Muscle layer of colon (tissue), 2 donors: ENCODE results near the gene LRRK1.

Experiments used
- H3K27ac ChIP-seq: one replicate; pipeline ENCODE4 v1.7.0; 2013; ENCODE audit warnings: low read depth, mild to moderate bottlenecking, low read length, moderate library complexity
- H3K27me3 ChIP-seq, 2 donors: one replicate each; pipeline ENCODE4 v1.7.0; 2013; ENCODE audit warnings: low read length in 2 of 2, mild to moderate bottlenecking in 2 of 2; ENCODE audit not compliant: insufficient read depth in 2 of 2, control insufficient read depth in 1 of 2
- H3K36me3 ChIP-seq: one replicate; pipeline ENCODE4 v1.7.0; 2013; ENCODE audit warnings: mild to moderate bottlenecking, low read length; ENCODE audit not compliant: insufficient read depth
- H3K4me1 ChIP-seq: one replicate; pipeline ENCODE4 v1.7.0; 2013; ENCODE audit warnings: mild to moderate bottlenecking, low read length; ENCODE audit not compliant: insufficient read depth
- H3K4me3 ChIP-seq, 2 donors: one replicate each; pipeline ENCODE4 v1.7.0; 2013; ENCODE audit warnings: low read length in 2 of 2, low read depth in 1 of 2, mild to moderate bottlenecking in 1 of 2, moderate library complexity in 1 of 2
- H3K9ac ChIP-seq: one replicate; pipeline ENCODE4 v1.7.0; 2013; ENCODE audit warnings: low read length
- H3K9me3 ChIP-seq: one replicate; pipeline ENCODE4 v1.7.0; 2013; ENCODE audit warnings: mild to moderate bottlenecking, low read length
- donor health status: abdominal sarcoma.
- donor health status: Adenocarcinoma of cecum.

The LRRK1 gene

GRCh38 chr15:100944244-100944895, 25.2 kb downstream of the LRRK1 start:
- peak overlapping the region; percentile 7 for H3K27ac ChIP-seq
- no peaks in the 10 kb centered on the region for H3K36me3 ChIP-seq
- no peak overlapping the region for H3K4me3 ChIP-seq
- H3K27me3 ChIP-seq, result no peaks in the 10 kb centered on the region
- no peaks in the 10 kb centered on the region for H3K9me3 ChIP-seq
- H3K4me1 ChIP-seq, result no peaks in the 10 kb centered on the region
- H3K9ac ChIP-seq, result no peak overlapping the region

GRCh38 chr15:100944986-100945385, 25.8 kb downstream of the LRRK1 start:
- H3K27ac ChIP-seq, result peak overlapping the region; percentile 7
- H3K4me1 ChIP-seq, result no peaks in the 10 kb centered on the region
- no peak overlapping the region for H3K4me3 ChIP-seq
- no peaks in the 10 kb centered on the region for H3K27me3 ChIP-seq
- no peaks in the 10 kb centered on the region for H3K9me3 ChIP-seq
- no peak overlapping the region for H3K9ac ChIP-seq
- no peaks in the 10 kb centered on the region for H3K36me3 ChIP-seq

DNA sequence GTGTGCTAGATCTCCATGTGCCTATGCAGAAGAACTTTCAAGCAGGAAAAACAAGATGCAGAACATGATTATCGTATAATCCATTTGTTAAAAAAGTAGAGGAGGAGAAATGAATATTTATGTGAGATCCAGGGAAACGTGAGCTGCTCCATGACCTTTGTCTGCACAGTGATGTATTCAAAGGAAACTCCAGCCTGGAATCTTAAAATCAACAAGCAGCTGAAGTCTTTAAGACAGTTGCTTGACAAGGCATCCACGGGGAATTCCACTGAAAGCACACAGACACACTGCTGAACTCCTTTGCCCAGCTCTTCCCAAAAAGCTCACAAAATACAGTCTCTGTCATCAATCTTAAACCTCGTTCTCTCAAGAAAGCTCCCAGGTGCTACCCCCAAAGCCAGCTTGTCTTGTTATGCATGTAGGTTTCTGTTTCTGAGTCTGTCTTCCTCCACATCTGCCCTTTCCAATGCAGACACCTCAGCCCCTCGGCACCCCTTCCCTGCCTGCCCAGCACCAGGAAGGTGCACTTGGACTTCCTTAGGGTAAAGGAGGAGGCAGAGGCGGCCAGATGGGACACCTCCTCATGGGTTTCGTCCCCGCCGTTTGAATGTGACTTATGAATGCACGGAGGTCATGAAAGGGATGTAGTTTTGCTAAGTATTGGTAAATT, 28.7 kb downstream of the LRRK1 start:
- no peak overlapping the region for H3K9ac ChIP-seq

GRCh38 chr15:100948430-100948762, 29.2 kb downstream of the LRRK1 start:
- H3K27ac ChIP-seq, result no peak overlapping the region
- no peak overlapping the region for H3K9ac ChIP-seq
- no peaks in the 10 kb centered on the region for H3K36me3 ChIP-seq
- H3K27me3 ChIP-seq, result no peaks in the 10 kb centered on the region
- H3K4me3 ChIP-seq, result no peak overlapping the region
- no peaks in the 10 kb centered on the region for H3K4me1 ChIP-seq
- H3K9me3 ChIP-seq, result no peaks in the 10 kb centered on the region

More for the DNA sequence above, 28.7 kb downstream of the LRRK1 start:
- Histone ChIP-seq H3K4me3 (no peak overlapping the region), H3K27me3 (no peaks in the 10 kb centered on the region), H3K9me3 (no peaks in the 10 kb centered on the region), H3K36me3 (no peaks in the 10 kb centered on the region), H3K27ac (no peak overlapping the region), H3K4me1 (no peaks in the 10 kb centered on the region)

DNA sequence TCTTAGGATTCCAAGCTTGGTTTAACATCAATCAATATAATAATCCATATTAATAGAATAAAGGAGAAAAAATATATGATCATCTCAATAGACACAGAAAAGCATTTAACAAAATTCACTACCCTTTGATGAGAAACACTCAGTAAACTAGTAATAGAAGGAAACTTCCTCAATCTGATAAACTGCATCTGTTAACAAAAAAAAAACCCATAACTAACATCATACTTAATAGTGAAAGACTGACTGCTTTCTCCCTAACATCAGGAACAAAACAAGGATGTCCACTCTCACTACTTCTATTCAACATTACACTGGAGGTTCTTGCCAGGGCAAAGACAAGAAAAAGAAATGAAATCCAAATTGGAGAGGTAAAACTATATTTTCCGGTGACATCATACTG, 30.5 kb downstream of the LRRK1 start:
- Histone ChIP-seq H3K9ac (no peak overlapping the region), H3K27ac (no peak overlapping the region), H3K27me3 (no peaks in the 10 kb centered on the region), H3K9me3 (no peaks in the 10 kb centered on the region), H3K4me1 (no peaks in the 10 kb centered on the region), H3K4me3 (no peak overlapping the region), H3K36me3 (no peaks in the 10 kb centered on the region)

- H3K36me3 ChIP-seq, result no peaks in the 10 kb centered on the region
- H3K9ac ChIP-seq, result no peak overlapping the region
- H3K27me3 ChIP-seq, result no peaks in the 10 kb centered on the region
- no peak overlapping the region for H3K4me3 ChIP-seq
- no peaks in the 10 kb centered on the region for H3K9me3 ChIP-seq
- no peaks in the 10 kb centered on the region for H3K4me1 ChIP-seq
- no peak overlapping the region for H3K27ac ChIP-seq
Observed at GRCh38 chr15:100951965-100952364, 32.8 kb downstream of the LRRK1 start.

GRCh38 chr15:100952566-100952965, 33.4 kb downstream of the LRRK1 start:
- Histone ChIP-seq H3K9ac (no peak overlapping the region), H3K36me3 (no peaks in the 10 kb centered on the region), H3K27ac (no peak overlapping the region), H3K4me1 (no peaks in the 10 kb centered on the region), H3K9me3 (no peaks in the 10 kb centered on the region), H3K4me3 (no peak overlapping the region), H3K27me3 (no peaks in the 10 kb centered on the region)

GRCh38 chr15:100958326-100959065, 39.3 kb downstream of the LRRK1 start:
- Histone ChIP-seq H3K9me3 (no peaks in the 10 kb centered on the region), H3K4me1 (peaks cover 9% of the 10 kb centered on the region), H3K9ac (no peak overlapping the region), H3K27me3 (no peaks in the 10 kb centered on the region), H3K4me3 (no peak overlapping the region), H3K27ac (no peak overlapping the region), H3K36me3 (no peaks in the 10 kb centered on the region)

DNA sequence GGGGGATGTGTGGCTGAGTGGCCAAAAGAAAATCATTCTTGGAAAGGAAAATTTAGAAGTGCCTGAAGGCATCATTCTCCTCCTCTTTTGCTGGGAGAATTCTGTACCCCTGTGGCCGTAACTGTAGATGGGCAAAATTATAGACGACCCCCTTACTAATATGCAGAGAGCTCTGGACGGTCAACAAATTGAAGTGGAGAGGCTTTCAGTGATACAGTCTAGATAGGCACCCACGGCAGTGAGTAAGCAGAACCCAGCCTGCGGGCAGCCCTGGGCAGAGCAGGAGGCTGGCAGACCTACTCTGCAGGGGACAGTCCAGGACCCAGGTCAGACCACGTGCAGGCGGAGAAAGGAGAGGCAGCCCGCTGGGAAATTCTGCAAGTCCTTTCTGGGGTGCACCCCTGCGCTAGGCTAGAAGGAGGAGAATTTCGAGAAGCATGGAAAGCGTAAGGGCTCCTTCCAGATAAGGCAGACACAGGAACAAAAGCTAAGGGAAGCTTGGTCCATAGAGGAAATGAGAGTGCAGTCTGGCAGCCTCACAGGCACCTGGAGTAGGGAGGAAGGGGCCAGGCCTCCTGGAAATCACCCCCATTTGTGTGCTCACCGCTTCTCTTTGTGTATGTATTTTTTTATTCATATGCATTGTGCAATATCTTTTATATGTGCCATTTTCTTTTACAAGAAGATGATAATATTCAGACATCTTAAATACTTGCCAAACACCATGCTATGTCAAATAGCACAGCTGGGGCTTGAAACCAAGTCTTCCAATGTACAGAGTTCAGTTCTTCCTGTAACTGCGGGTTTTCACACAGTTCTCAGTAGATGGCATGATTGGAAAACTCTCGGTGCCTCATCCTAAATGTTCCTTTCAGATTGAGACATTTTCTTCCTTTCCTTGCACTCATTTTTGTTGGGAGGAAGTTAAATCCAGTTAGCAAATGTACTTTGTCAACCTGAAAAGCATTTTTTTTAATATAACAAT, 40.2 kb downstream of the LRRK1 start:
- H3K27ac ChIP-seq, result no peak overlapping the region
- H3K9ac ChIP-seq, result no peak overlapping the region
- no peaks in the 10 kb centered on the region for H3K36me3 ChIP-seq
- no peaks in the 10 kb centered on the region for H3K27me3 ChIP-seq
- H3K4me1 ChIP-seq, result peaks cover 9% of the 10 kb centered on the region
- no peak overlapping the region for H3K4me3 ChIP-seq
- H3K9me3 ChIP-seq, result no peaks in the 10 kb centered on the region

- H3K4me3 ChIP-seq, result no peak overlapping the region
- no peak overlapping the region for H3K9ac ChIP-seq
- H3K9me3 ChIP-seq, result no peaks in the 10 kb centered on the region
- H3K27ac ChIP-seq, result no peak overlapping the region
- no peaks in the 10 kb centered on the region for H3K27me3 ChIP-seq
- H3K36me3 ChIP-seq, result no peaks in the 10 kb centered on the region
- H3K4me1 ChIP-seq, result no peaks in the 10 kb centered on the region
Observed at GRCh38 chr15:100966997-100967396, 47.8 kb downstream of the LRRK1 start.
